Measurements from ENCODE around the gene ZNF496.

ZNF496 gene

GRCh38 chr1:247322849-247323586 is 8.6 kb downstream of the ZNF496 start:
- H3K4me1 ChIP-seq (ENCODE audit: control insufficient read depth, insufficient read depth, low read length): no peaks in the 10 kb centered on the region
- no peak overlapping the region for H3K4me3 ChIP-seq (ENCODE audit: low read length)
- H3K9me3 ChIP-seq (replicated peaks; ENCODE audit: low read length): no peaks in the 10 kb centered on the region
- H3K27me3 ChIP-seq (ENCODE audit: control insufficient read depth, insufficient read depth, low read length): no peaks in the 10 kb centered on the region
- H3K9ac ChIP-seq (ENCODE audit: low read depth, low read length): no peak overlapping the region
- no peak overlapping the region for H3K4me2 ChIP-seq (ENCODE audit: low read length)
- H3K36me3 ChIP-seq (ENCODE audit: insufficient read depth, low read length): peaks cover 66% of the 10 kb centered on the region

DNA sequence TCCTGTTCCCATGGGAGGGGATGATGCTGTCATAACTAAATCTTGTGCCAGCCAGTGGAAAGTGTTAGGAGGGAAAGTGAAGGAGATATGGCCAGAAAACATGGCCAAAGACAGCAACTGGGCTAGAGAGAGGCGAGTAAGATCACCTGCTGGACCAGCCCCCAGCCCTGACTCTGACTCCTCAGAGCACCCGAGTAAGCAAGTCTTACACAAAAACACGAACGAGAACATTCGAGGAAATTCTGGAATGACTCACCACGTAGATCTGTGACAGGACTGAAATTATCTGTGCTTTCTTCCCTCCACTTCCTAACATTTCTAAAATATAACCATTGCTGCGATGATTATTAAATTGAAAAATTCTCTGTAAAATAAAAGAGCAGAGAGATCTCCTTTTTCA is 9.2 kb downstream of the ZNF496 start:
- Histone ChIP-seq H3K27me3 (ENCODE audit: control insufficient read depth, insufficient read depth, low read length) (no peaks in the 10 kb centered on the region), H3K9me3 (replicated peaks; ENCODE audit: low read length) (no peaks in the 10 kb centered on the region), H3K4me2 (ENCODE audit: low read length) (no peak overlapping the region), H3K9ac (ENCODE audit: low read depth, low read length) (no peak overlapping the region), H3K36me3 (ENCODE audit: insufficient read depth, low read length) (peaks cover 63% of the 10 kb centered on the region), H3K4me1 (ENCODE audit: control insufficient read depth, insufficient read depth, low read length) (no peaks in the 10 kb centered on the region), H3K4me3 (ENCODE audit: low read length) (no peak overlapping the region)

GRCh38 chr1:247317702-247318101 is 14.0 kb downstream of the ZNF496 start:
- Histone ChIP-seq H3K9me3 (replicated peaks; ENCODE audit: low read length) (no peaks in the 10 kb centered on the region), H3K27me3 (ENCODE audit: control insufficient read depth, insufficient read depth, low read length) (no peaks in the 10 kb centered on the region), H3K4me3 (ENCODE audit: low read length) (no peak overlapping the region), H3K9ac (ENCODE audit: low read depth, low read length) (no peak overlapping the region), H3K4me2 (ENCODE audit: low read length) (no peak overlapping the region), H3K4me1 (ENCODE audit: control insufficient read depth, insufficient read depth, low read length) (peaks cover 13% of the 10 kb centered on the region), H3K36me3 (ENCODE audit: insufficient read depth, low read length) (peaks cover 51% of the 10 kb centered on the region)

DNA sequence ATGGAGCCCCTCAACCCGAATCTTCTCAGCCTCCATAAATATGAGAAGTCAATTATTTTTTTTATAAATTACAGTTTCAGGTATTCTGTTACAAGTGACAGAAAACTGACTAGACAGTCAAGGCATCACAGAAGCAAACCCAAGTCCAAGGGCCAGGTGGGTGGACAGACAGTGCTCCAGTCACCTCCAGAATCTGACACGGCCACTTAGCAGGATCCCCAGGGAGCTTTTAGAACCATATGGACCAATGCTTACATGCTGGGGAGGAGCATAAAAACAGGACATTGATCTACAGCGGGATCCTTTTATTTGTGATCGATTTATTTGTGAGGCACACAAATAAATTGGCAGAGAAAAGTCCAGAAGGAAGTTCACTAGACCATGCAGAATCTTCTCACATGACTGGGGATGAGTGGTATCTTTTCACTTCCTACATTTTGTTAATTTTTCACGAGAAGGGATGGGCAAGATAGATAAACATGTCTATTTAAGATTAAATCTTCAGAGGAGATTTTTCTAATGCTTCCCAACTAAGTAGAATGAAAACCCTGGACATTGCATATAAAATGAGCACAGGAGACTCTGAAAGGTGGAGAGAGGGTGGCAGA is 15.0 kb downstream of the ZNF496 start:
- H3K4me1 ChIP-seq (ENCODE audit: control insufficient read depth, insufficient read depth, low read length): peaks cover 13% of the 10 kb centered on the region
- no peaks in the 10 kb centered on the region for H3K9me3 ChIP-seq (replicated peaks; ENCODE audit: low read length)
- no peak overlapping the region for H3K4me2 ChIP-seq (ENCODE audit: low read length)
- H3K9ac ChIP-seq (ENCODE audit: low read depth, low read length): no peak overlapping the region
- H3K4me3 ChIP-seq (ENCODE audit: low read length): no peak overlapping the region
- peaks cover 41% of the 10 kb centered on the region for H3K36me3 ChIP-seq (ENCODE audit: insufficient read depth, low read length)
- H3K27me3 ChIP-seq (ENCODE audit: control insufficient read depth, insufficient read depth, low read length): no peaks in the 10 kb centered on the region

DNA sequence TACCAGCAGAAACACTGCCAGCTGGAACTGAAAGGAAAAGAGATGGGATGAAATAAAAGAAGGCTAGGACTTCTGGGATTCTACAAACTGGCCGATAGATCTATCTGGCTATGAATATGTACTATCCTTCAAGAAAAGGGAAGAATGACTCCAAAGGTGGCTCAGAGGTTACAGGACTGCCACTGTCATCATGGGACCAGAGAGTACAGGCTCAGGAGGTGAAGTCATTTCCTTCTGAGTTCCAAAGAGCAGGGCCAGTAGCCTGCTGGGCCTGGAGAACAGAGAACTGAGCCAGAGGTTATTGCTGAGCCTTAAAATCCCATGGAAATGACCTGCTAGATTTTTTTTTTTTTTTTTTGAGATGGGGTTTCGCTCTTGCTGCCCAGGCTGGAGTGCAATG is 27.6 kb downstream of the ZNF496 start:
- no peaks in the 10 kb centered on the region for H3K27me3 ChIP-seq (ENCODE audit: control insufficient read depth, insufficient read depth, low read length)
- H3K9ac ChIP-seq (ENCODE audit: low read depth, low read length): no peak overlapping the region
- no peak overlapping the region for H3K4me3 ChIP-seq (ENCODE audit: low read length)
- no peaks in the 10 kb centered on the region for H3K4me1 ChIP-seq (ENCODE audit: control insufficient read depth, insufficient read depth, low read length)
- peaks cover 58% of the 10 kb centered on the region for H3K36me3 ChIP-seq (ENCODE audit: insufficient read depth, low read length)
- no peak overlapping the region for H3K4me2 ChIP-seq (ENCODE audit: low read length)
- no peaks in the 10 kb centered on the region for H3K9me3 ChIP-seq (replicated peaks; ENCODE audit: low read length)

DNA sequence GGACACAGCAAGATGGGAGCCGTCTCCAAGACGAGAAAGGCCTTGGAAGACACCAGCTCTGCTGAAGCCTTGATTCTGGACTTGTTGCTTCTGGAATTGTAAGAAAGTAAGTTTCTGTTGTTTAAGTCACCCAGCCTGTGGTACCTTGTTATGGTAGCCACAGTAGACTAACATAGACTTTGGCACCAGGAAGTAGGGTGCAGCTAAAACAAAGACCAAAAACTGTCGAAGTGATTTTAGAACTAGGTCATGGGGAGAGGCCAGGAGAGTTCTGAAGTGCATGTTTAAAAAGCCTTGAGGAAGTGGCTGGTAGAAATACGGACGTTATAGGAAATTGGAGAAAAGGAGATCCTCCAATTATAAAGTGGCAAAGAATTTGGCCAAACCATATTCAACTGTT is 28.5 kb downstream of the ZNF496 start:
- Histone ChIP-seq H3K4me2 (ENCODE audit: low read length) (no peak overlapping the region), H3K36me3 (ENCODE audit: insufficient read depth, low read length) (peaks cover 49% of the 10 kb centered on the region), H3K9me3 (replicated peaks; ENCODE audit: low read length) (no peaks in the 10 kb centered on the region), H3K9ac (ENCODE audit: low read depth, low read length) (no peak overlapping the region), H3K27me3 (ENCODE audit: control insufficient read depth, insufficient read depth, low read length) (no peaks in the 10 kb centered on the region), H3K4me1 (ENCODE audit: control insufficient read depth, insufficient read depth, low read length) (no peaks in the 10 kb centered on the region), H3K4me3 (ENCODE audit: low read length) (no peak overlapping the region)

DNA sequence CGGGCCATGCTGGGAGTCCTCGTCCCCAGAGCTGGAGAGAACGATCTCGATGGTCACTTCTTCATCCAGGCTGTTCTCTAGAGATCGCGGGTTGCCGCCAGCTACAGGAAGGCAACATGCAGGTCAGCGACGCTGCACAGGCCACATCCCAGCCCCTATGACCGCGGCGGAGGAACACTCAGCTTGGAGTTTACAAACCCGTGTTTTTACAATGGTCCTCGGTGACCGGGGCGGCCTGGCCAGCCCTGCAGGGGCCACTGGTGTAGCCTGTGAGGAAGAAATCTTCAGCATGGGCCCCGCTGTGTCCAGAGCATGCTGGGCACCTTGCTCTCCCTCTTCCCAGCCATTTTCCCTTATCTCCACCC is 30.5 kb downstream of the ZNF496 start:
- Histone ChIP-seq H3K4me3 (ENCODE audit: low read length) (no peak overlapping the region), H3K9ac (ENCODE audit: low read depth, low read length) (no peak overlapping the region), H3K36me3 (ENCODE audit: insufficient read depth, low read length) (peaks cover 40% of the 10 kb centered on the region), H3K9me3 (replicated peaks; ENCODE audit: low read length) (no peaks in the 10 kb centered on the region), H3K4me2 (ENCODE audit: low read length) (no peak overlapping the region), H3K27me3 (ENCODE audit: control insufficient read depth, insufficient read depth, low read length) (no peaks in the 10 kb centered on the region), H3K4me1 (ENCODE audit: control insufficient read depth, insufficient read depth, low read length) (no peaks in the 10 kb centered on the region)

GRCh38 chr1:247300491-247301175 is 31.0 kb downstream of the ZNF496 start:
- no peaks in the 10 kb centered on the region for H3K9me3 ChIP-seq (replicated peaks; ENCODE audit: low read length)
- H3K4me2 ChIP-seq (ENCODE audit: low read length): no peak overlapping the region
- H3K4me3 ChIP-seq (ENCODE audit: low read length): no peak overlapping the region
- no peaks in the 10 kb centered on the region for H3K4me1 ChIP-seq (ENCODE audit: control insufficient read depth, insufficient read depth, low read length)
- H3K36me3 ChIP-seq (ENCODE audit: insufficient read depth, low read length): peaks cover 38% of the 10 kb centered on the region
- no peak overlapping the region for H3K9ac ChIP-seq (ENCODE audit: low read depth, low read length)
- H3K27me3 ChIP-seq (ENCODE audit: control insufficient read depth, insufficient read depth, low read length): no peaks in the 10 kb centered on the region

DNA sequence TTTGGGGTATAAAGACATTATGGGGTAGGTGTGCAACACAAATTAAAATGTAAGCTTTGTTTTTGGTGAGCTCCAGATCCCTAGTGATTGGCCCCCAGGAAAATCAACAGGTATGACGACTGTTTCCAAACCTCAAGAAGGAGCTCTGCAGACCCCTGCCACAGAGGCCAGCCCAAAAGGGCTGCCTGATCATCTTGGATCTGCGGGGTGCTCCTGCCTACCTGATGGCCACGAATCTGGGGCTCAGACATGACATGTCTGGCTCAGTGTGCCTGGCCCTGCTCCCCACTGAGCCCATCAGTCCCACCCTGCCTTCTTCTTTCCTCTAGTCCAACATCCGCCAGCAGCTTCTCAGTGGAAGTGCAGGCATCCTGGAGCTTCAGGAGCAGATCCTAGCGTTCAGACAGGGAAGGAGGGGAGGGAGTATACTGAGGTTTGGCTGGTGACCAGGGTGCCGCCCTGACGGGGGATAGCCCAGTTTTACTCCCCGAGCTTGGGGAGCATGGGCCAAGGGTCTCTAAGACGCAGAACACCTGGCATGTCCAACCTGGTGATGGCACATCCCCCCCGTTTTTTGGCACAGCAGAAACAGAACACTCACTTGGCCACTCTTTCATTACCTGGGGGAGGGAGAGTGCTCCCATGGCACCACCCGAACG is 31.8 kb downstream of the ZNF496 start:
- Histone ChIP-seq H3K9me3 (replicated peaks; ENCODE audit: low read length) (no peaks in the 10 kb centered on the region), H3K36me3 (ENCODE audit: insufficient read depth, low read length) (peaks cover 35% of the 10 kb centered on the region), H3K4me2 (ENCODE audit: low read length) (no peak overlapping the region), H3K4me3 (ENCODE audit: low read length) (no peak overlapping the region), H3K9ac (ENCODE audit: low read depth, low read length) (no peak overlapping the region), H3K27me3 (ENCODE audit: control insufficient read depth, insufficient read depth, low read length) (no peaks in the 10 kb centered on the region), H3K4me1 (ENCODE audit: control insufficient read depth, insufficient read depth, low read length) (no peaks in the 10 kb centered on the region)

DNA sequence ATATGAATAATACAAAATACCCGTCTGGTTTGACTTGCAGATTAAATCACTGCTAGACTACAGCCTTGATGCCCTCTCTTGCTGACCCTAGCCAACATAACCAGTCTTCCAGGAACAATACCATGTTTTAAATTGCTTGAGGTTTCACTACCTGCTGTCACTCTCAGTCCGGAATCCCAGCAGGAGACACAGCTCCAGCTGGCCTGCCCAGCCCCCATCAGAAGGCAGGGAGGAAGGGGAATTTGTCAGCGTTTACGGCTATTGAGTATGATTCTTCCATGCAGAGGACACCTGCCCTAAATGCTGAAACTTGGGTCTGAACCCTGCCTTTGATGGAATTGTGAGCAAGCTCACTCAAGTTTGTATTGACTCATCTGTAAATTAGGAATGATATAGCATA is 33.0 kb downstream of the ZNF496 start:
- peaks cover 9% of the 10 kb centered on the region for H3K4me1 ChIP-seq (ENCODE audit: control insufficient read depth, insufficient read depth, low read length)
- no peak overlapping the region for H3K9ac ChIP-seq (ENCODE audit: low read depth, low read length)
- peaks cover 31% of the 10 kb centered on the region for H3K36me3 ChIP-seq (ENCODE audit: insufficient read depth, low read length)
- no peak overlapping the region for H3K4me3 ChIP-seq (ENCODE audit: low read length)
- H3K27me3 ChIP-seq (ENCODE audit: control insufficient read depth, insufficient read depth, low read length): no peaks in the 10 kb centered on the region
- no peak overlapping the region for H3K4me2 ChIP-seq (ENCODE audit: low read length)
- H3K9me3 ChIP-seq (replicated peaks; ENCODE audit: low read length): no peaks in the 10 kb centered on the region

GRCh38 chr1:247298124-247298481 is 33.6 kb downstream of the ZNF496 start:
- H3K4me2 ChIP-seq (ENCODE audit: low read length): no peak overlapping the region

More at GRCh38 chr1:247298124-247298481, 33.6 kb downstream of the ZNF496 start:
- Histone ChIP-seq H3K36me3 (ENCODE audit: insufficient read depth, low read length) (peaks cover 28% of the 10 kb centered on the region), H3K9me3 (replicated peaks; ENCODE audit: low read length) (no peaks in the 10 kb centered on the region), H3K4me1 (ENCODE audit: control insufficient read depth, insufficient read depth, low read length) (peaks cover 9% of the 10 kb centered on the region), H3K9ac (ENCODE audit: low read depth, low read length) (no peak overlapping the region), H3K27me3 (ENCODE audit: control insufficient read depth, insufficient read depth, low read length) (no peaks in the 10 kb centered on the region), H3K4me3 (ENCODE audit: low read length) (no peak overlapping the region)
